ENCODE measurements around the gene ZNF3. TPM values are rescaled to one million over a fixed set of nuclear protein-coding genes. Genes with fewer than 3 reads are reported as not detected.

The ZNF3 gene
- total and polyA plus RNA-seq, 9 of the 15 experiments (the other 6 are each of a cell fraction or from before 2014, with no cell fraction given), result 30.0 to 64.9 (median 51.5) TPM

GRCh38 chr7:100100420-100101015, 19.0 kb upstream of the ZNF3 start (continued):
- peak; percentile 23; the same call in 1 of the 2 replicates for TF ChIP-seq ZBTB2 (IDR thresholded peaks at IDR 0.05)
- no peak for TF ChIP-seq MED1 (CRISPR knock-in tag; IDR thresholded peaks at IDR 0.05; ENCODE audit: borderline replicate concordance)
- TF ChIP-seq LEF1 (IDR thresholded peaks at IDR 0.05), result peak; percentile 62; the same call in 1 of the 2 replicates
- no peak for TF ChIP-seq PREB (CRISPR knock-in tag; IDR thresholded peaks at IDR 0.05)
- TF ChIP-seq EZH2 (IDR thresholded peaks at IDR 0.05; ENCODE audit: borderline replicate concordance, low read depth, low read length), result no peak
- TF ChIP-seq SIX5 (IDR thresholded peaks at IDR 0.05; ENCODE audit: borderline replicate concordance in 1 of 2, insufficient read depth in 1 of 2, low read depth in 1 of 2, low read length in 2 of 2), result no peak
- no peak for TF ChIP-seq MAFG (tag; conservative IDR thresholded peaks at IDR 0.05)
- TF ChIP-seq NEUROD1 (IDR thresholded peaks at IDR 0.05; ENCODE audit: borderline replicate concordance, low read depth, low read length, partially characterized antibody), result peak; percentile 49
- TF ChIP-seq MAFK (IDR thresholded peaks at IDR 0.05; ENCODE audit: low read length), result no peak
- TF ChIP-seq ZNF197 (CRISPR knock-in tag; IDR thresholded peaks at IDR 0.05; ENCODE audit: low read depth), result no peak
- TF ChIP-seq POLR2AphosphoS2 (IDR thresholded peaks at IDR 0.05; ENCODE audit: low read length), result no peak
- peak; percentile 99 for TF ChIP-seq KLF13 (tag; IDR thresholded peaks at IDR 0.05; ENCODE audit: borderline replicate concordance, low read depth)
- peak; percentile 95; the same call in 1 of the 2 replicates for TF ChIP-seq ETV1 (tag; conservative IDR thresholded peaks at IDR 0.05; ENCODE audit: low read depth)
- TF ChIP-seq RFX7 (CRISPR knock-in tag; IDR thresholded peaks at IDR 0.05), result no peak
- no peak; the same call in 1 of the 2 replicates for TF ChIP-seq ZNF41 (CRISPR knock-in tag; conservative IDR thresholded peaks at IDR 0.05)
- TF ChIP-seq TBL1XR1 (IDR thresholded peaks at IDR 0.05; ENCODE audit: low read length in 2 of 2), result peak in 1 of 2 experiments; percentile 63; a peak in 2 of 4 replicates
- TF ChIP-seq ZNF444 (CRISPR knock-in tag; IDR thresholded peaks at IDR 0.05), result no peak
- TF ChIP-seq CREB3 (tag; conservative IDR thresholded peaks at IDR 0.05; ENCODE audit: low read depth), result no peak
- TF ChIP-seq ARID4B (CRISPR knock-in tag; IDR thresholded peaks at IDR 0.05), result peak; percentile 95
- TF ChIP-seq TEAD4 (IDR thresholded peaks at IDR 0.05; ENCODE audit: low read length), result peak; percentile 67
- TF ChIP-seq TEAD4 (CRISPR knock-in tag; IDR thresholded peaks at IDR 0.05; ENCODE audit: borderline replicate concordance), result 0 out of 2 replicates have a peak, but pooled peaks have one; percentile 57
